NCI-H1092 treated with DMSO at 0.1 percent for 48 hours (cell line): ENCODE results near the gene CORO6.

ENCODE experiments used
- DNase-seq: peaks from one replicate; lab custom pipeline; 2025; lab: John Stamatoyannopoulos, UW

The CORO6 gene

DNA sequence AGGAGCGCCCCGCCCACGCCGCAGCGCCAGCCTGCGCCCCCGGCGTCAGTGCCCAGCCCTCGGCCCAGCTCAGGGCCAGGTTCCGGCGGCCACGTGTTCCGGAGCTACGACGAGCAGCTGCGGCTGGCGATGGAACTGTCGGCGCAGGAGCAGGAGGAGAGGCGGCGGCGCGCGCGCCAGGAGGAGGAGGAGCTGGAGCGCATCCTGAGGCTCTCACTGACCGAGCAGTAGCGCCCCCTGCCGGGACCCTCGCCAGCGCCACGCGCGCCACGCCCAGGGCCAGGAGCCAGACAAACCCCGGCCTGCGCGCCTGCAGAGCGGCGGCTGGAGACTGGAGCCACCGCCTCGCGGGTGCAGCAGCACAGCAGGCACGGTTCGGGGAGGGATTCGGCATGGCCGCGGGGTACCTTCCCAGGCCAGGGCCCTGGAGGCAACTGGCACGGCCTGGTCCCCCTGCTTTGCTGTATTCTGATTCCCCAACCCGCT lies 9.3 kb downstream of the CORO6 start:
- DNase-seq = no peak

DNA sequence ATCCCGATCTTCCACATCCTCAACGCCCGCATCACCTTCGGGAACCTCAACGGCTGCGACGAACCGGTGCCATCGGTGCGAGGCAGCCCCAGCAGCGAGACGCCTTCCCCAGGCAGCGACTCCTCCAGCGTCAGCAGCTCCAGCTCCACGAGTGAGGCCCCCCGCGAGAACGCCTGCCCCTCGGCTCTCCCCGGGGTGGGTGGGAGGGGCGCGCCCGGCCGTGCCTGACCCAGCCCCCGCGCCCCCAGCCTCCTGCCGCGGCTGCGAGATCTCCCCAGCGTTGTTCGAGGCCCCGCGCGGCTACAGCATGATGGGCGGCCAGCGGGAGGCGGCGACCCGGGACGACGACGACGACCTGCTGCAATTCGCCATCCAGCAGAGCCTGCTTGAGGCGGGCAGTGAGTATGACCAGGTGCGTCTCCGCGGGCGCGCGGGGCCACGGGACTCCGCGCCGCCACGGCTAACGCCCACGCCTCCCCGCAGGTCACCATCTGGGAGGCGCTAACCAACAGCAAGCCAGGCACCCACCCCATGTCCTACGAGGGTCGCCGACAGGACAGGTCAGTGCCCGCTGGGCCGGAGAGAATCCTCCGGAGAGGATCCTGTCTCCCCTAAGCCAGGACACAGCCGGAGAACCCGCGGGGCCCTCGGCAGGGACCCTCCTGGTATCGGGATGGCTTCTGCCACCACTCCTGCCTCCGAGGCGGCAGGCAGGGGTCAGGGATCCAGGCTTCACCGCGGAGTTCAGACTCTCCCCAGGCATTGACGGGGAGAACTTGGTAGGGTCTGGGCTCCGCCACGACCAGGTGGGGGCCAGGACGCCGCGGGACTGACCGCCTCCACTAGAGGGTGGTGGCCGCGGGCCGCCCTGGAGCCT lies 10.1 kb downstream of the CORO6 start:
- DNase-seq = no peak

DNA sequence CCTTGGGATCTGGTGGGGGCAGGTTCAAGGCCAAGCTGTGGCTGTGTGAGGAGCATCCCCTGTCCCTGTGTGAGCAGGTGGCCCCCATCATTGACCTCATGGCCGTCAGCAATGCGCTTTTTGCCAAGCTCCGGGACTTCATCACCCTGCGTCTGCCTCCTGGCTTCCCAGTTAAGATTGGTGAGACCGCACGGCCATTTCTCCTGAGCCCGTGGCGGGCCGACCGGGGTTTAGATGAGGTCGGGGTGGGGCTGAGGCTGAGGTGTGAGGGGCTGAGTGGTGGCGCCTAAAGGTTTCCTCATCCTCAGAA lies 10.7 kb downstream of the CORO6 start:
- DNase-seq = no peak

DNA sequence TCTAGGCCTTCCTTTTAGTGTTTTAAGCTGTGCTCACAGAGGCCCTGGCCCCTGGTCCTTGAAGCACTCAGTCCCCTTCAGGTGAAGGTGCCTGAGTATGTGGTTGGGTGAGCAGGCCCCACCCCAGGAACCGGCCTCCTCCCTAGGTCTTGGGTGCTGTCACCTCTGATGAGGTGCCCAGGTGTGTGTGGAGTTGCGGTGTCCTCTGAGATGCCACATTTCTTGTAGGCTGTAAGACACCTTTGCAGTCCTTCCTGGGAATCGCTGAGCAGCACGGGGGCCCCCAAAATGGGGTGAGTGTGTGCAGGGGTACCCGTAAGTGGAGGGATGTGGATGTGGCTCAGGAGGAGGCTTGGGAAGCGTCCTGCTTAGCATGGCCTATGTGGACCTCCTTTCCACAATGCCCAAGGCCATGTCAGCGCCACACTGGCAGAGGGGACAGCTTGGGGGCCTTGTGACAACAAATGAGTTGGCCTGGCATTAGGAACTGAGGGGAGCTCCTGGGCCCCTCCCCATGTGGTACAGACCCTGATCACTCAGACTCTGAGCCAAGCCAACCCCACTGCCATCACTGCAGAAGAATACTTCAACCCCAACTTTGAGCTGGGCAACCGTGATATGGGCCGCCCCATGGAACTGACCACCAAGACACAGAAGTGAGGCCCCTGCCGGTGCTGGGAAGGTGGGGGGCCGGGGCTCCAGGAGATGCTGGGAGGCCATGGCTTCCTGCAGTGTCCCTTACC lies 11.2 kb downstream of the CORO6 start:
- DNase-seq = no peak

DNA sequence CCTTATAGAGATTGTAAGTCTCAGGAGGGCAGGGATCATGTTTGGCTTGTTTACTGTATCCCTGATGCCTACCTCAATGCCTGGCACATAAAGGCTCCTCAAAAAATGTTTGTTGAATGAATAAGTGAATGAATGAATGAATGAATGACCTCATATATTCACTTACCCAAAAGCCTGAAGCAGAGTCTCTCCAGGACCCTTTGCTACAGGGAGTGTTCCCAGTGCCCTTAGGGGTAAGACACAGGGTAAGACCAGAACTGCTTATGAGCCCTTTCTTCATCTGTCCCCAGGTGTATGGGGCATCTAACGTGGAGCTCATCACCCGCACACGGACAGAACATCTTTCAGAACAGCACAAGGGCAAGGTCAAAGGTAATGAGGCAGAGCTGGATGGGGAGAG lies 12.3 kb downstream of the CORO6 start:
- no peak for DNase-seq

DNA sequence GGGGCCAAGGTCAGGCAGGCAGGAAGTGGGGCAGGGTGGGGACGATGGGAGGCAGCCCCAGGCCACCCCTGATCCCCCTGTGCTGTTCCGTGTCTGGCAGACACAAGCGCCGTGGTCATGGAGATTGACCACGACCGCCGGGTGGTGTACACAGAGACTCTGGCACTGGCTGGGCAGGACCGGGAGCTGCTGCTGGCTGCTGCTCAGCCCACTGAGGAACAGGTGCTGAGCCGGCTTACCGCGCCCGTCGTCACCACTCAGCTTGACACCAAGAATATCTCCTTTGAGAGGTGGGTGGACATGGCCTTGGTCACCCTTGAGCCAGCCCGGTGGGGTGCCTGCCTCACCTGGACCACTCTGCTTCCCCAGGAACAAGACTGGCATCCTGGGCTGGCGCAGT lies 13.7 kb downstream of the CORO6 start:
- no peak for DNase-seq

DNA sequence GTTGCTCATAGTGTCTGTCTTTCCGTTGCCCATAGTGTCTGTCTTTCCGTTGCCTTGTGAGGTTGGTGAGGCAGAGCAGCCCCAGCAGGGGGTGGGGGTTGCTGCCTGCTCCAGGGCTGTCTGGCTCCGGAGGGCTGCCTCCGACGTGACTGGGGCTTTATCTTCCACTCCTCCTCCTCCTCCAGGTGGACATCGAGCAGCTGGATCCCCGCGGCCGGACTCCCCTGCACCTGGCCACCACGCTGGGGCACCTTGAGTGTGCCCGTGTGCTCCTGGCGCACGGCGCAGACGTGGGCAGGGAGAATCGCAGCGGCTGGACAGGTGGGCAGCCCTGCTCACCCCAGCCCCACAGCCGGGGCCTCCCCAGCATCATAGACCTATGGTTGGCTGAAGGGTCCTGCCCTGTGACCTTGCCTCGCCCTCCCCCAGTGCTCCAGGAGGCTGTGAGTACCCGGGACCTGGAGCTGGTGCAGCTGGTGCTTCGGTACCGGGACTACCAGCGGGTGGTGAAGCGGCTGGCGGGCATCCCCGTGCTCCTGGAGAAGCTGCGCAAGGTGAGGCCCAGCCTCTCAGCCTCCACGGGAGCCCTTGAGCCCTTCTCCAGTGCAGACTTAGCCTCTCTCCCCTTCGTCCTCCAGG lies 15.0 kb downstream of the CORO6 start:
- no peak for DNase-seq

DNA sequence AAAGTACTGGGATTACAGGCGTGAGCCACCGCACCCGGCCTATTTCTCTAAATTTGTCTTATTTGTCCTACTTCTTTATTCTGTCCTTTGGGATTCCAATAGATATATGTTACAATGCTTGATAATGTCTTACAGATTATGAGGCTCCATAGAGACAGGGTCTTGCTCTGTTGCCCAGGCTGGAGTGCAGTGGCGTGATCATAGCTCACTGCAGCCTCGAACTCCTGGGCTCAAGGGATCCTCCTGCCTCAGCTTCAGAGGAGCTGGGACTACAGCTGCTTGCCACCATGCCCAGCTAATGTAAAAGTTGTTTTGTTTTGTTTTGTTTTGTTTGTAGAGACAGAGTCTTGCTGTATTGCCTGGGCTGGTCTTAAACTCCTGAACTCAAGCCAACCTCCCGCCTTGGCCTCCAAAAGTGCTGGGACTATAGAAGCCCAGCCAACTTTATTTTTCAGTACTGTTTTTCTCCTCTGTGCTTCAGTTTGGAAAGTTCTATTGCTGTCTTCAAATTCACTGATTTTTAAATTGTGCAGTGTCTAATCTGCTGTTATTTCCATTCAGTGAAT lies 19.5 kb downstream of the CORO6 start:
- no peak for DNase-seq

DNA sequence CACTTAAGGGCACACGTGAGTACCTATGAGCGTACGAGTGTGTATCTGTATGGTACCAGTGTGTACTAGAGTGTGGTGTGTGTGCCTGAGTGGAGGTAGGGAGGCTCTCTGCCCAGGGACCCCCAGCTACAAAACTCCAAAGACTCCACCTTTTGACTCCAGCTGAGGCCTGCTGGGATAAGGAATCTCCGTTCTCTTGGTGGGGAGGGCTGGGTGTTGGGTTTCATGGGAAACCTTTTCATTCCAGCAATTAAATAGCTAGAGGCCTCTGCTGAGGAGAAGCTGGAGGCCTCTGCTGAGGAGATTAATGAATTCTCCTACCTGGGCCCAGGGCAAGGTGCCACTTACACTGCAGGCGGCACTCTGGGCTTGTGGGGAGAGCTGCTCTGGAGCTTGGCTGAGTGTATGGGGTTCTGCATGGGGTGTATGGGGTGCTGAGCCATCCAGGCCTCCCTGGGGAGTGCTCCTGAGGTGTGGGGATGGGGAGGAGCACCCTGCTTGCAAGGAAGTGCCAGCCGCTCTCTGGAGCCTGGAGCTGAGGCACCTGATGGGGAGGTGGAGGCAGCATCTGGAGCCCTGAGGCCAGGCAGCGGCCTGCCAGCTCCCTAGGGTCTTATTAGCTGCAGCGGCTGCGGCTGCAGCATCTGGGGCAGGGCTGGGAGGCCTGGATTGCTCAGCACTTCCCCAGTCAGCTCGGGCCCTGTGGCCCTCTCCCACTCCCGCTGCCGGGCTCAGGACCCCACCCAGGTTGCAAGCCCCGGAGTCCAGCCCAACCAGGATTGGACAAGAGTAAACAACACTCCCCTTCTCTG lies 25.1 kb downstream of the CORO6 start:
- DNase-seq = no peak

DNA sequence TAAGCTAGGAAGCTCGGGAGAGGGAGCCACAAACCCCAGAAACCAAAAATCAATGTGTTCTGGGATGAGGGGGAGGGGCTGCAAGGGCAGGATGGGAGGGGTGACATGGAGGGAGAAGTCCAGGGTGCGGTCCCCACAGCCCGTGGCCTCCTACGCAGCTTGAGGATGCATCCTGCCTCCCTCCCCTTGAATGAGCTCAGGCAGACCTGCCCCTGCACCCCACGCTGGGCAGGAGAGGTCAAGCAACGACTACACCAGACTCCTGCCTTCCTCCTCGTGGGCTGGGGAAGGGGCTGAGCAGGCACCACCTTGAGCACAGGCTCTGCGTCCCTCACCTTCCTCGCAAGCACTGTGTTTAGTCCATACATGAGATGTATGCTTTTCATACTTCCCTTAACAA lies 25.9 kb downstream of the CORO6 start:
- no peak for DNase-seq

DNA sequence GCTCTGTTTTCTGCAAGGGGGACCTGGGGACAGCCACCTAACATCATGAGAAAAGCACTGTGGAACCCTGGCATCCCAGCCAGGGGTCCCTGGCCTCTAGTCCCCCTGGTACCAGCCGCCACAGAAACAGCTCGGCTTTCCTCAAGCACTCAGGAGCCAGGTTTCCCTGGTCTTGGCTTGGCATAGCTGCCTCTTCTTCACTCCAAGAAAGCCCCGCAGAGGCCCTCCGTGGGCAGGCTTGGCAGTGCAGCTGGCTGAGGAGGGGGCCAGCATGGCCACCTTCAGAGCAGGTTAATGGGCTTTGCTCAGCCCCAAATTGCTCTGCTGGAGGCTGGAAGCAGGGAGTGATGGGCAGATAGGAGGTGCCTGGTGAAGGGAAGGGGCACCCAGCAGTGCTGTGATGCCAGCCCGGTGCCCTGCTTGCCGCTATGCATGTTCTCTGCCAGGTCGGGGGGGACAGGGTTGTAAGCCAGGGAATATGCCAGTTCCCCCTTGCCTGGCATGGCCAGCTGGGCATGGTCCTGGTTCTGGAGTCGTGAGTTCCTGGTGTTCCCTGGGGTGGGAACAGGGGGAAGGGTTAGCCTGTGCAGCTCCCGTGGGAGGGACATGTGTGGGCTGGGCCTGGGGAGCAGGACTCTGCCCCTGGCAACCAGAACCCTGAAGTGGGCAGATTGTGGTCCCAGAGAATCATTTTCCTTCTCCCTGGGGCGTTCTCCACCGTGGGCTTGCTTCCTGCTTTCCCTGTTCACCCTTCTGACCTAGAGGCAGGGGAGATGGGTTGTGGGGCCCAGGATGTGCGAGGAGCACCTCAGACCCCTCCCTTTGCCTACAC lies 26.6 kb downstream of the CORO6 start:
- no peak for DNase-seq

DNA sequence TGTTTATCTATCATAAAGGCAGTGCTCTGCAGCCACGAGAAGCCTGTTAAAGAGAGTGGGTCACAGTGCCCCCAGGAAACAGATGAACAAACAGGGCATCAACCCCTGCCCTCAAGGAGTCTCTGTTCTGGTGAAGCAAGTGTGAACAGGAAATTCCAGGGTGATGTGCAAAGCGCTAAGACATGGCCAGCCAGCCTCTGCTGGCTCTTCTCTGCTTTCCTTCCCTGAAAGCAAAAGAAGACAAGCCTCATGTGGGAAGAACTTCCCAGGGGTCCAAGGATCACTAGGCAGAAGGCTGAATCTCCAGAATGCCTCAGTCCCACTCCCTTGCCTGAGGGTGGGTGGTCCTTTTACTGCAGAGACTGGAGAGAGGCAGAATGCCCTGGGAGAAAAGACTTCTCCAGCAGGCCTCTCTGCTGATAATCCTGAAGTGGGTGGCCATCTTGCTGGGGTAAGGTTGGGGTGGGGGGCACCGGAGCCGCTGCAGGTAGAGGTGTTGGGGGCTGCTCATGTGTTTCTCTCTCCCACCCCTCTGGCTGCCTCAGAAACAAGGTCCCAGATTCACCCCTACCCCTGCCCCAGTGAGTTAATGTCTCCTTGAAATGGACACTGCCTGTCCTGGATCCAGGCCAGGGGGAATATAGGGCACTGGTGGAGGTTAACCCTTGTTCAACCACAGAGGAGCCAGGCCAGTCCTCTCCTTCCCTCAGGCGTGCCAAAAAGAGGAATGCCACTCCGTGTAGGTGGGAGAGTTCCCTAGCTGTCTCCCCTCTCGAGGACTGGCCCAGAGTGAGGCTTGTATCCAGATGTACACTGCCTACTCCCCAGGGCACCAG lies 27.4 kb downstream of the CORO6 start:
- DNase-seq = no peak

DNA sequence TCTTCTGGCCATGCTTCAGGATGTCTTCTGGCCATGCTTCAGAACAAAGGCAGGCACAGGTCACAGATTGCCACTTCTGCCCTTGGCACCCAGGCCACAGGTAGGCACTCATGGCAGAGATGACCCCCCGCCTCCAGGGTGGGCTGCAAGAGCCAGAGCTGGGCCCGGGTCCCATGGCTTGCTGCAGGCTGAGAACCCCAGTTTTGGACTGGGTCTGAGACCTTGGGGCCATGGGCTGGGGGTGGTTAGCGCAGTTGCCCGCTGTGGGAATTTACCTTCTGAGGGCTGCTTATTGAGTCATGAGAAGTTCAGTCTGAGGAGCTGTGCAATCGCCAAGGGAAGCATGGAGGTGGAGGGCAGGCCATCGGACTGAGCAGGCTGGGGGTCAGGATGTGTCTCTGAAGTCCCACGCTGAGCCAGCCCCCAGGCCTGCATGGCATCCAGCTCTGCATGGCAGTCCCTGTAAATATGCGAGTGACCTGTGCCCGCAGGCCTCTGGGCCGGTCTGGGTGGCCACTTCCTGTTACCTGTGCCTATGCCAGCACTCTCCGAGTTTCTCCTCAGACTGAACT lies 28.1 kb downstream of the CORO6 start:
- DNase-seq = no peak

DNA sequence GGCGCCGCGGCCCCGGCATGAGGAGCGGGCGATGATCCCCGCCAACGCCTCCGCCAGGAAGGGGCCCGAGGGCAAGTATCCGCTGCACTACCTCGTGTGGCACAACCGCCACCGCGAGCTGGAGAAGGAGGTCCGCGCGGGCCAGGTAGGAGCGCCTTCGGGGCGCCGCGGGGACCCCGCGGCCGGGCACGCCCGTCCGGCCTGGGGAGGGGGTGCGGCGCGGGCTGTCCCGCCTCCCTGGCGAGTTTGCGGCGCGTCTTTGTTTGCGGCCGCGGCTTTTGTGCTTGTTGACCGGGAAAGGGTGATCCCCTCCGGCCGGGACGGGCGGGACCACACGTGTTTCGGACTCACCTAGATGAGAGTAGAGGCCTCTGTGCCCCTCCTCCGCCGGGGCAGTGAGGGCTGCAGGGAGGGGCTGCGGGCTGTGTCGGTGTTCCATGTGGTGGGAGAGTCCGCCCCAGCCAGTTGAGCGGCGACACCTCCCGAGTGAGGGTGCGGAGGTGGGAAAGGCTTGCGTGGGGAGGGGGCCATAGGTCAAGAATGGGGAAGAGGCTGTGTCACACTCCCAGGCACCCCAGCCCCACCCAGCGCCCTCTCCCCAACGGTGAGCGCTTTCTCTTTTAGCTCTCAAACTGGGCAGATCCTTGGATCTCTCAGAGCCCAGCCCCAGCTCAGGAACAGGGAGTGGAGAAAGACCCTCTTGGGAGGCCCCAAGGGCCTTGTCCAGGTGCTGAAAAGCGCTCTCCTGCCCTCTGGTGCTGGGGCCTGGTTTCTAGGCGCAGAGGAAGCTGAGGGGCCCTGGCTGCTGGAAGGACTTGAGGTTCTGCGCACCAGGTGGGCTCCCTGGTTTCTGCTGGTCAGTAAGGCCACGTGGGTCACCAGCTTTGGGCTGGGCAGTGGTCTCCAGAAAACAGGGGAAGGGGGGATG lies 28.9 kb downstream of the CORO6 start:
- peak; percentile 18 for DNase-seq

DNA sequence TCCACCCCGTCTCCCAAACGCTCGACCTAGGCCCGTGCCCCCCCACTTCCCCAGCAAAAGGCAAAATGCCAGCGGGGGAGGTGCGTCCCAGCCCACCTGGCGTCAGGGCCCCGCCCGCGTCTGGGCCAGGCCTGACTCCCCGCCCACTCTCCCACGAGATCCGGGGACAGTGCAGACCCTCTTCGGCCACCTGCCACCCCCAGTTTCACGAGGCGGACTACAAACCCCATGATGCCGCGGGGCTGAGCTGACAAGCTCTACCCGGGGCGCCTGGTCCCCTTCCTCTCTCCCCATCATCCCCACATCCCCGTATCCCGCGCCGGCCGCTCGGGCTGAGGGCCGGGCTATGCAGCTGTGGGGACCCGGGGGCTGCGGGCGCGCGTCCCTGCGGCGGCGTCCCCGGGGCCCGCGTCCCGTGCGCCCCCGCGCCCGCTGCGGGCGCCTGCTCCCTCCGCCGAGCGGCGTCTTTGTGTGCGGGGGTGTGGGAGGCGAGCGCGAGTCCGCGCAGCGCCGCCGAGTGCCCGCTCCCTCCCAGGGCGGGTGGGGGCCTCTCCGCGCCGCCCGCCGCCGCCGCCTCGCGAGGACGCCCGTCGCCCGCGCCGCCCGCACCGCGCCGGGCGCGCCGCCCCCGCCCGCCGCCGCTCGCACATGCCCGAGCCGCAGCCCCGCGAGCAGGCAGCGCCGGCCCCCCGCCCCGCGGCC lies 29.7 kb downstream of the CORO6 start, which contains the start of gene ANKRD13B:
ANKRD13B (plus strand) TSS at position 283 of the 702 bp plus-strand sequence. CDS start 490 bp downstream, outside the sequence.
- DNase-seq = peak; percentile 43

DNA sequence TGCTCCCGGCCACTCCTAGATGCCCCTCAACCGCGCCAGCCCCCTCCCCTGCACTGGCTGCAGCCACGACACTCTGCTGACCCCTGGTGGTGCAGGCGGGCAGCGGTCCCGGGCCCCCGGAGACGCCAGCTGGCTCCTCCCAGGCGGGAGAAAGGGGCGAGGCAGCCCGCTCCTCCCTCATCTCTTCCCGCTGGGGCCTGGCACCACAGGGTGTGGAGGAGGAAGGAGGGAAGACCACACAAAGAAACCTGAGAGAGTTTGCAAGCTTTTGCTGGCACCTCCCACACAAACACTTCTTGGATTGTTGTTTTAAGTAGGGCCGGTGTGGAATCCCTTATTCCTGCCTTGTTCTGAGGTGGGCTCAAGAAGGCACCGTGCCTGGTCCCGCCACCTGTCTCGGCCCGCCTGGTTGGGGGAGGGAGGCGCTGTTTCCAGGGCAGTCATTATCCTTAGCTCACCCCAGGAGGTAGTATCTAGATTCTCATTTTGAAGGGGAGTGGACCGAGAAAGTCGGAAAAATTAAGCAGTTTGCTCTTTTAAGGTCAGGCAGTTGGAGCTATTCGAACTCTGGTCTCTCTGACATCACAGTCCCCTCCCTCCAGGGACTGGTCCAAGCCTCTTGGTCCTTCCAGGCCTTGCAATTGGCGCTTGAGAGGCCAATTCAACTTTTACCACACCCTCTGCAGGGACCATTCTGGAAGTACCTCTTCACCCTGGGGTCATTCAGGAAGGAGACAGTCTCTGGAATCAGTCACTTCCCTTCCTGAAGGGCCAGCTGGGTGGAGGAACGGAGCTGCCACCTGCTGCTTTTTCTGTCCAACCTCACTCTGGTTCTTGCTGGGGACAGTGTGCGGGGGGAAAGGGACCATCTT lies 30.7 kb downstream of the CORO6 start:
- peak; percentile 89 for DNase-seq
